ENCODE data around the gene GRK1. TPM values are rescaled to one million over a fixed set of nuclear protein-coding genes. Genes with fewer than 3 reads are reported as not detected.
A peak's percentile ranks its signal among the peaks of the same experiment; 100 is the strongest.

GRK1 gene
- total RNA-seq, 1 donor from 2014 or later: not detected

- DNase-seq (ENCODE audit: low read depth in 2 of 2): no peak
Observed at GRCh38 chr13:113650275-113650674, 16.7 kb upstream of the GRK1 start.

DNA sequence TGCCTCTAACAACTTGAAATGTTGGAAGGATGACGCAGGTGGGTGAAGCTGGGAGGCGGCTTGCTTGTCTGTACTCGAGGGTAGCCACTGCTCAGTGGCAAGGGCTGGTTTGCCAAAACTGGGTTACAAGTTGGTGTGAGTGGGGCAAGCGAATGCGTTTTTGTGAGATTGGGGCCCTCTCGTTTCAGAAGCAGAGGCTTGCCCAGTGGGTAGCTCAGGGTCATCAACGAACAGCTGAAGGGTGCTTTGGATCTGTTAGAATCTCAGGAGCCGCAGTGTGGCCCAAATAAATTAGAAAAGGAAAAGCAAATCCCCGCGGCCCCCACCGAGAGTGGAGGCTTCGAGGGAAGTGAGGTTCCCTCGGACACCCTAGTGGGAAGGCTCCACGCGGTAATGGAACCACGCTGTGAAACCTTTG, 16.3 kb upstream of the GRK1 start:
- no peak for DNase-seq (ENCODE audit: low read depth in 2 of 2)

GRCh38 chr13:113651511-113652403, 15.3 kb upstream of the GRK1 start:
- no peak for DNase-seq (ENCODE audit: low read depth in 2 of 2)

DNA sequence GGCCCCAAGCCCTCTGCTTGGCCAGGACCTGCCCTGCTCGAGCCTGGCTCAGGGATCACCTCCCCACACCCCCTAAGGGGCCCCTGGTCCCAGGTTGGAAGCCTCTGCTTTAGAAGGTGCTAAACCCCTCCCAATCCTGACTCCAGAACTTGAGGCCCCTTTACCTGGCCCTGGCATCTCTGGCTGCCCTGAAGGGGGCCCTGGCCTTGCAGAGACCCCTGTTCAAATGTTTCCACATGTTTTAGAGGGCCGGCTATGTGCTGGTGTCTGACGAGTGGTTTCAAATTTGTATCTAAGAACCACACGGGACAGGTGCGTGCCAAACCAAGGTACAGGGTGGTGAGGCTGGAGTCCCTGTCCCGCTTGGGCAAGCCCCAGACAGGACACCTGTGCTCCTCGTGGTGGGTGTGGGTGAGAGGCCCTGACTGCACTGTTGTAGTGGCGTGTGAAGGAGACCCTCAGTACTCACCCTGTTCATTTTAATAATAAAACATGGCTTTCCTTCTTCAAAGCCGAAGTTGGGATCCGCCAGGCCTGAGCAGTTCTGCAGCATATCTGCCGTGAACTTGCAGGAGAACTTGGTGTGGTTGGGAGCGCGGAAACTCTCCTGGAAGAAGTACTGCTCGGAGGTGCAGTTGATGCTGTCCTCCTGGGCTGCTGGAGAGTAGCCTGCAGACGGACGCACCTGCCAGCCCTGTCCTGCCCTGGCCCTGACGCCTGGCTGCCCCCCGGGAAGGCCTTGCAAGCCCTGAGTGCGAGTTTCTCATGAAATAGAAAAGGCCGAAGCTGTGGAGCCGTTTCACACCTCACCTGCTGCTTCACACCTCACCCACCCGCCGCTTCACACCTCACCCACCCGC, 14.4 kb upstream of the GRK1 start:
- no peak for DNase-seq (ENCODE audit: low read depth in 2 of 2)

DNA sequence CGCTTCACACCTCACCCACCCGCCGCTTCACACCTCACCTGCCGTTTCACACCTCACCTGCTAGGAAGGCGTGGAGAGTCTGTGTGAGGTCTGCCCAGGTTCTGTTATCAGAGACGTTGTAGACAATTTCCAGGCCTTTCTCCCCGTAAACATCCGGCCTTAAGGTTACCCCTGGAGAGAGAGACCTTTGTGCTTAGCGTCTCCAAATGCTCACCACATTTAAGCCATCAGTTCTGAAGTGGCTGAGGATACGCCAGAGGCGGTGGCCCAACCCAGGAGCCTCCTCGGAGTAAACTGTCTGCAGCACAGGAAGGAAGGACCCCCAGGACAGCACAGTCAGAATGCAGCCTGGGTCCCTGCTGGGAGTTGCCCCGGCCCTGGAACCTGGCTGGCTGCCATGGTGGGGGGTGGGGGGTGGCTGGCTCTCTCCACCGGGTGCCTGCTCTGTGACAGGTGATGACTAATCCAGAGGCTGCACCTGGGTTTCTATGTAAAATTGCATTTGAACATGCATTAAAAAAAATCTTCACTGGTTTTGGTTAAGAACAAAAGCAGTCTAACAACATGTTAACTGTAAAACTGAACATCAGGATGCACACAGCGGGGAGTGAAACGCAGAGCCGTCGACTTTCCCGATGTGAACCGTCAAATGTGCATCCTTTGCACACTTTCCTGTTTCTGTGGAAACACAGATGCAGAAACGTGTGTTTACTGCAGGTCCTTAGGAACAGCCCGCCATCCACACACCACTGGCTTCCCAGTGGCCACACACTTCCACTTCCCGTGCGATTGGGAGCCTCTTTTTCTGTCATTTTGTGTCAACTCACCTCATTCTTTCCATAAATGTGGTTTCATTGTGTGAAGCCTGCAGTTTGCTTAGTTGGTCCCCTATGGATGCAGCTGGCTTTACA, 13.5 kb upstream of the GRK1 start:
- DNase-seq (ENCODE audit: low read depth in 2 of 2): peak in 1 of 2 donors; percentile 84

GRCh38 chr13:113654175-113654560, 12.9 kb upstream of the GRK1 start:
- DNase-seq (ENCODE audit: low read depth in 2 of 2): peak; percentile 40 to 70

DNA sequence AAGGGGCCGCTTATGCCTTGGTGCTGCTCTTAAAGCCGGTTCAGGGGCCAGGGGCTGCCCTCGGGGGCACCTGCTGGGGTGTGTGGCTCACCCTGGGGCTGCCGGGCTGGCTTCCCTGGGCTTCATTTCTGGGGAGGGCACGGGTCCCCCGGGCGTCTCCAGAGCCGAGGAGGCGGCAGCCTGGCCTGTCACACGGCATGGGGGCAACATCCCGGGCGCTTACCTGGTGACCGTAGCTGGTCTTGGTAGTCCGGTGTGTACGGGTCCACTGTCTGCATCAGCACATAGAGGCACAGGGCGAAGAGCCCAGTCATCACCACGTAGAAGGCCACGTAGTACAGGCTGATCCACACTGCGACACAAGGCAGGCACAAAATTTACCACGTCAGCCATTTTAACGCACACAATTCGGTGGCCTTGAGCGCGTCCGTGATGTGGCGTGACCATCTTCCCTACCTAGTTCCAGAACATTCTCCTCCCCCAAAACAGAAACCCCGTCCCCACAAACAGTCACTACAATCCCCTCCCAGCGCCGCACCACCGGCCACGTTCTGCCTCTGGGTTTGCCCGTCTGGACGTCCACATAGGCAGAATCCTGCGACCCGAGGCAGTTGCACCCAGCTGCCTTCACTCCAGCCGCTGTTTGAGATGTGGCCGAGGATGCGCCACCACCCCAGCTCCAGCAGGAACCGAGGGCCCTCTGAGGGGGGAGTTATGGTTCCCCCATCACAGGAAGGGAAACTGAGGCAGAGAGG, 12.3 kb upstream of the GRK1 start:
- DNase-seq (ENCODE audit: low read depth in 2 of 2): no peak

DNA sequence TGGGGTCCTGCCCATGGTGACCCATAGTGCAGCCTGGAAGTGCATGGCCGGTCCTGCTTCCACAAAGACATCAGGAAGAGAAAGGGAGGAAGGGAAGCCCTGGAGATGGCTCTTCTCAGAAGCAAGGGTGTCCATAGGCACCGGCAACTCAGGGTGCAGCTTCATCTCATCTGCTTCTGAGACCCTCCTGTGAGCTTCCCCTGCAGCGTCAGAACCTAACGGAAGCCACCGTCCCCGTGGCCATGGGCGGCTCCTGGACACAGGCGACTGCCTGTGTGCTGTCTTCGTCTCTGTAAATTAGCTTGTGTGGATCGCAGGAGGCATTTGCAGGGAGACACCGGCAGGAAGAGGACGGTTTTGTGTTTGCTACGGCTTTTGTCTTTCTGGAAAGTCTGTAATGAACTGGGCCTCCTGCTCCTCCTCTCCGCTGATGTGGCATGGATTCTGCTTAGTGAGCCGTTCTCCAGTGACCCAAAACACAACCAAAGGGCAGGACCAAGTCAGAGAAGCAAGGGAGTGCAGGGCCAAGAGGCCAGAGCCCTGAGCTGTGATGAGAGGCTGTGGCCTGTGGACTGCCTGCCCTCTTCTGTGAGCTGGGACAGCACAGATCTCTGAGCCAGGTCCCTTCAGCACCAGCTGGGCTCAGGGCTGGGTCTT, 11.5 kb upstream of the GRK1 start:
- DNase-seq (ENCODE audit: low read depth in 2 of 2): no peak

GRCh38 chr13:113656003-113656588, 10.9 kb upstream of the GRK1 start:
- no peak for DNase-seq (ENCODE audit: low read depth in 2 of 2)

DNA sequence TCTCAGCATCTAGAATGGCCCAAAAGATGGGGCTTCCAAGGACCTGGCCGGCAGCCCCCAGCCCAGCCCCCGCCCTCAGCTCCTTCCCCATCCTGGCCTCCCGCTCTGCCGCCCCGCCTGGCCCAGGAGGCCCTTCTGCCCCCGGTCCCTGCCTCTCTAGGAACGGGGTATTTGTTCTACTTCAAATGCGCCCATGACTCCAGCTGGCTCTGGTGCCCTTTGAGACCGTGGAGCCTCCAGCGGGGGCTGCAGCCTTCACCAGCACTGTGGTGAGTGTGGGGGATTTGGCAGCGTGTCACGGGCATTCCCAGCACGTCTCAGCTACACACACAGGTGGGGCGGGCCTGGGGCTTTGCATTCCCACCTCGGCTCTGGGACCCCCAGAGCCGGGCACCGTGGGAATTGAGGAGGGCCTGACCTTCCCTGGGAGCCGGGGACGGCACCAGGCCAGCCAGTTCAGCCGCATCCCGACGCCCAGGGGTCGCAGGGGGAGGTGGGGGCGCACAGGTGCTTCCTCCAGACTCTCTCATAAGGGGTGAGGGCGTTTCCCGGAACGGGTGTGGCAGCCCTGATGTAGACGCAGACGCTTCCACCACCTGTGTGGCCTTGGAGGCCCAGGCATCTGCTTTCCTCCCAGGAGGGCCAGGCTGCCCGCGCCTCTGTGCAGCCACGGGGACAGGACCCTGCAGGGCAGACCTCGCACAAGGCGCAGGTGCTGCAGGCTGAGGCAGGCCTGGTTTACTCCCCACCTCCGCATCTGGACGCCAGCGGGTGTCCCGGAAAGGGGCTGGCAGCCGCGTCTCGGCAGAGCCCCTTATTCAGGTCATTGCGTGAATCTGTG, 10.0 kb upstream of the GRK1 start:
- no peak for DNase-seq (ENCODE audit: low read depth in 2 of 2)

DNA sequence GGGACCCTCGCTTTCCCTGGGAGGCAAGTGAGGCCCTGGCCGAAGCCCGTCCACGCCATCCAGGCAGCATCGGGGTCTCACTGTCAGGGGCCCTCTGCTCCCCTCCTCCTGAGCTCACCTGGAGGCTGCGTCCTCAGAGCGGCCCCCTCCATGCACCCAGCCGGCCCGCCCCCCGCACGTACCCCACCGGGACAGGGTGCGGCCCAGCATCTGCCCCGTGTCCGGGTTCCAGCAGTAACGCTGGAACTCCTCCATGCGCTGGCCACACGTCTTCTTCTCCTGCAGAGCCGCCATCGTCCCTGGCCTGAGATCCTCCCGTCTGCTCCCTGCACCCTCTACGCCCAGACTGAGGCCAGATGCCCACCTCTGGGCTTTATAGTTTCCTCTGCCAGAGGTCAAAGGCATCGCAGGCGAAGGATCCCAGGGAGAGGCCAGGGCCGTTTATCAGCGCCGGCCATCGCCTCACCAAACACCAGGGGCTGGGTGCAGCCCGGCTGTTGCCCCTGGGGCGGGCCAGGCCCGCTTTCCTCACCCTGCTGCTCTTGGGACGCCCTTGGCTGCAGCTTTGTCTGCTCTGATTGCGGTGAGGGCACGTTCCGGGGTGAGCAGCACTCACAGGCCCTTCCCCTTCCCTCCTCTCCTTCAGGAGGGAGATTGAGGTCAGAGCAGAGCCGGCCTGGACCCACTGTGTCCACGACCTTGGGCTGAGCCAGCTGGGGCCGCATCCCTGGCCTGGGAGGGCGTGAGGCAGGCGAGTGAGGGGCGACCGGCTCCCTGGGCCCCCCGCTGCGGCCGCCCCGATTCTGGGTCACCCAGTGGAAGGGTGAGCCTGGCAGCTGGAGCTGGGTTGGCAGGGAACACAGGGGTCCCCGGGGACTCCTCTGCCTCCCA, 8.9 kb upstream of the GRK1 start, which contains the start of gene ATP4B:
TSS of gene ATP4B (minus strand) at position 348 of the 891 bp plus-strand sequence. CDS start at position 294, 54 bp downstream.
- DNase-seq (ENCODE audit: low read depth in 2 of 2): no peak

- no peak for DNase-seq (ENCODE audit: low read depth in 2 of 2)
Observed at GRCh38 chr13:113658836-113659235, 8.2 kb upstream of the GRK1 start.

DNA sequence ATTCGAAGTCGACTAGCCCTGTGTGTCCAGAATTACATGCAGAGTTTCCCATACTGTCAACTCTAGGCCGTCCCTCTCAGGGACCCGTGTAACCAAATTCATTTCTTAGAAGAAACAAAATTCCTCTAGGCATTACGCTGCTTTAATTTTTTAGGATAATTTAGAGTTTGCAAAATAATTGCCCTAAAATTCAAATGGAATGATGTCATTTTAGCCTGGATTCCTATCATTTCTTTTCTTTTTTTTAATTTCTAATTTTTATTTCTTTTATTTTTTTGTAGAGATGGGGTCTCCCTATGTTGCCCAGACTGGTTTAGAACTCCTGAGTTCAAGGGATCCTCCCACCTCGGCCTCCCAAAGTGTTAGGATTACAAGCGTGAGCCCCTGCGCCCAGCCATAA, 7.7 kb upstream of the GRK1 start:
- DNase-seq (ENCODE audit: low read depth in 2 of 2): no peak

DNA sequence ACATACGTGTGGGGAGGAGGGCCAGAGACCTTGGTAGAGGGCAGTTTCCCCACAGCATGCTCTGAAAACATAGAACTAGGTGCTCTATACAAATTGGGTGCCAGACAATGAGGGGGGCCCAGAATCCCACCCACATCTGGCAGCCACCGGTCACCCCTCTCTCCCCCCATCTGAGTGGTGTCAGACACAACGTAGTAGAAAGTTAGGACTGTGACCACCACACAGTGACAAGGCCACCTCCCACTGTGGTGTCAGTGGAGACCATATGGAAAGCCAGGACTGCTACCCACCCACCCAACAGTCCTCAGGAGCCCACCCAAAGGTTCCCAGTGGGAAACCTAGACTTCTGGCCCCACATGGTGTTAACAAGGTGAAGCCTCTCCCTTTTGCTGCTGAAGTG, 7.0 kb upstream of the GRK1 start:
- DNase-seq (ENCODE audit: low read depth in 2 of 2): no peak

GRCh38 chr13:113661509-113661908, 5.5 kb upstream of the GRK1 start:
- no peak for DNase-seq (ENCODE audit: low read depth in 2 of 2)

- DNase-seq (ENCODE audit: low read depth in 2 of 2): no peak
Observed at GRCh38 chr13:113663934-113664333, 3.1 kb upstream of the GRK1 start.

DNA sequence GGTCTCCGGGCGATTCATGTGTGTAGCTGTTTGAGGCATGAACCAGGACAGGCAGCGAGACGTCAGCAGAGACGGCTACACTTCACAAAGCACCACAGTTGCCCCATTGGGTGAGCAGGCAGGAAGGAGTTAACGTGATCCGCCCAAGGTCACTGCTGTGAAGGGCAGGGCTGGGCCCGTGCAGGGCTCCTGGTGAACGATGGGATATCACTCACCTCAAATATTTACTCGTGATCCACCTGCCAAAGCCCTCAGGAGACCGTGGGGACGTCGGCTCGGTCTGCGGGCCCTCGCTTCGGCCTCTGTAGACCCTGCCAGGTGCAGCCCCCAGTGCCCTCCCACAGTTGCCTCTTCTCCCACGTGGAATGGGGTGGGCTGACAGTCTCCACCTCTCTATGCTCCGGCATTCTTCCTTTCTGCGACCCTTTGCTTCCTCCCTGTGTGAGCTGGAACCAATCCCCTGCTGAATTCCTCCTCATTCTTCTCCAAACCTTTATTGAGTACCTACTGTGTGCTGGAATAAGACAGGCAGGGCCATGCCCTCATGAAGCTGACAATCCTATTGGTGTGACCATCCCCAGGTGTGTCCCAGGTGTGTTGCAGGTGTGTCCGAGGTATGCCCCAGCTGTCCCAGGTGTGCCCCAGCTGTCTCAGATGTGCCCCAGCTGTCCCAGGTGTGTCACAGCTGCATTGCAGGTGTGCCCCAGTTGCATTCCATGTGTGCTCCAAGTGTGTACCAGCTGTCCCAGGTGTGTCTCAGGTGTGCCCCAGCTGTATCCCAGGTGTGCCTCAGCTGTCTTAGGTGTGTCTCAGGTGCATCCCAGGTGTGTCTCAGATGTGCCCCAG, 2.0 kb upstream of the GRK1 start:
- DNase-seq (ENCODE audit: low read depth in 2 of 2): no peak

All from lung microvascular endothelial cell (primary cell).